IgD-negative memory B cell (primary cell): ENCODE data around the gene MILR1. TPM values are rescaled to one million over a fixed set of nuclear protein-coding genes. Genes with fewer than 3 reads are reported as not detected.

Experiments used
- H3K27ac Mint-ChIP-seq, 3 donors: one replicate each; pipeline ENCODE4 v1.8.0; 2020 to 2022; ENCODE audit warnings: mild to moderate bottlenecking in 3 of 3, mixed read lengths in 3 of 3, moderate library complexity in 1 of 3
- H3K27me3 Mint-ChIP-seq: one replicate; pipeline ENCODE4 v1.8.0; 2021; ENCODE audit warnings: mixed read lengths
- H3K36me3 Mint-ChIP-seq: one replicate; pipeline ENCODE4 v1.8.0; 2020; ENCODE audit warnings: mild to moderate bottlenecking, mixed read lengths
- H3K4me1 Mint-ChIP-seq, 3 donors: one replicate each; pipeline ENCODE4 v1.8.0; 2020 to 2022; ENCODE audit warnings: mixed read lengths in 3 of 3, mild to moderate bottlenecking in 1 of 3
- H3K4me3 Mint-ChIP-seq, 4 donors: one replicate each; pipeline ENCODE4 v1.8.0; 2020 to 2022; ENCODE audit warnings: mild to moderate bottlenecking in 4 of 4, mixed read lengths in 4 of 4, moderate library complexity in 3 of 4
- H3K9me3 Mint-ChIP-seq, 3 donors: one replicate each; pipeline ENCODE4 v1.8.0; 2020 to 2021; ENCODE audit warnings: mixed read lengths in 3 of 3, mild to moderate bottlenecking in 1 of 3
- polyA plus RNA-seq: library from polyadenylated mRNA; unstranded; fragments of 300-500 nt; fragmentation: Illumina TruSeq; gene quantifications from one replicate; pipeline ENCODE4 v1.2.3, GENCODE V29; 2021

Gene MILR1
- polyA plus RNA-seq, 1 donor from 2014 or later = 1.9 TPM

DNA sequence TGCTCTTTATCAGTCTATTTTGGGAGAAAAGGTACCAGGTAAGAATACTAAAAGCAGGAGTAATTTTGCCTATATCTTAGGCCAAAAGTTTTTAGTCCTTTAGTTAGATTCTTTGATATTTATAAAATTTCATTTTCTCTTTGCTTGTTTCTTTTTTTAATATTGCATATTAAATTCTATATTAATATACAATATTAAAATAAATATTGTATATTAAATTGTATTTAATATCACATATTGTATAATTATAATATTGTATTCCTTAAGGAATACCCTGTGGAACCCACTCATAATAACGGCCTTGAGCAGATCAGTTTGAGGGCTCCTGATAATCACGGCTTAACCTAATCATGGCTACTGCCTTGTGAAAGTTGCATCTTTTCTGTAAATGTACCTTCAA is 59.8 kb downstream of the MILR1 start:
- Mint-ChIP-seq H3K36me3 (peaks cover 3% of the 10 kb centered on the region), H3K27me3 (no peaks in the 10 kb centered on the region), H3K4me3 (peak overlapping the region in 1 of 4 donors; percentile 60), H3K9me3 (no peaks in the 10 kb centered on the region), H3K4me1 (peaks cover 17 to 27% (median 20%) of the 10 kb centered on the region in 3 donors), H3K27ac (no peak overlapping the region)

DNA sequence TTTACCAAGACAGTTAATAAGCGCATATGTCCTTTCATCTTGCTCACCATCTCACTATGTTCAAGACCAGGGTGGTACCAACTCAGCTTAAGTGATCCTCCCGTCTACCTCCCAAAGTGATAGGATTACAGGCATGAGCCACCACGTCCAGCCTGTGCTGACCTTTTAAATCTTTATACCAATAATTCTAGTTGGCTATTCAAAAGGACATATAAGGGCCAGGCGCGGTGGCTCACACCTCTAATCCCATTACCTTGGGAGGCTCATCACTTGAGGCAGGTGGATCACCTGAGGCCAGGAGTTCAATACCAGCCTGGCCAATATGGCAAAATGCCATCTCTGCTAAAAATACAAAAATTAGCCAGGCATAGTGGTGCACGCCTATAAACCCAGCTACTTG is 60.3 kb downstream of the MILR1 start:
- Mint-ChIP-seq H3K36me3 (peaks cover 3% of the 10 kb centered on the region), H3K27me3 (no peaks in the 10 kb centered on the region), H3K4me1 (peaks cover 16 to 23% (median 20%) of the 10 kb centered on the region in 3 donors), H3K4me3 (no peak overlapping the region), H3K27ac (no peak overlapping the region), H3K9me3 (no peaks in the 10 kb centered on the region)

DNA sequence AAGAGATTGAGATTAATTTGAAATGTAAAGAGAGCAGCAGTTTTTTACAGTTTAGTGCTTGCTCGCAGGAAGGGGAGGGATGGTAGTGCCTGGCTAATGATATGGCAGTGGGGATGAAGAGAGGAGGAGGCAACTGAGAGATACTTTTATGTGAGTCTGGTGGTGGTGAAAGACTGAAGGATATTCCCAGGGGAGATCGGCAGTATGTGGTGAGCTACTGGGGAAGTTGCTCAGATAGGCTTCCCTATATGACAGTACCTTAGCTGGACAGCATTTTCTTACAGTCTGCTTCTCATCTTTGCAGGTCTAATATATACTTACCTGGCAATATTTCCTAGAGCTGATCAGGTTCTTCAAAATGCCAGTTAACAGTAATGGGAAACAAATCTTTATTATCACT is 66.5 kb downstream of the MILR1 start:
- Mint-ChIP-seq H3K9me3 (no peaks in the 10 kb centered on the region), H3K27ac (peak overlapping the region in 2 of 3 donors; percentile 15 to 65), H3K4me1 (peaks cover 10 to 14% (median 14%) of the 10 kb centered on the region in 3 donors), H3K4me3 (no peak overlapping the region), H3K36me3 (peaks cover 2% of the 10 kb centered on the region), H3K27me3 (no peaks in the 10 kb centered on the region)

DNA sequence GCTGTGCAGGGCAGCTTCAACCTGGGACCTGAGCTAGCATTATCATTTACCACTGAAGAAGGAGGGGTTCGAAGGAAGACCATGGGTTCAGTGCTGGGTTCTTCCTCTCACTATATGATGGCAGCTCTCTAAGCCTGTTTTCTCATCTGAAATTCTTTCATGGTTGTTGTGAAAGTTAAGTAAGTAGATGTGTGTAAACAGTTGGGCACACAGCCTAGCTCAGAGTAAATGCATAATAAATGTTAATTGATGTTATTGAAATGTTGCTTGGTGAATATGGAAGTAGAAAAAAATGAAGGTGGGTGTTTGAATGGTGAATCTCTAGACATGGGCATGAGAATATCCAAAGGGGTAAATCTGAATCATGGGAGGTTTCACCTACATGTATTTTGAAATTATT is 66.9 kb downstream of the MILR1 start:
- Mint-ChIP-seq H3K27me3 (no peaks in the 10 kb centered on the region), H3K9me3 (no peaks in the 10 kb centered on the region), H3K4me3 (no peak overlapping the region), H3K4me1 (peaks cover 10 to 14% (median 14%) of the 10 kb centered on the region in 3 donors), H3K27ac (peak overlapping the region in 2 of 3 donors; percentile 43 to 65), H3K36me3 (peaks cover 2% of the 10 kb centered on the region)

Other genes starting within 250 kb of the MILR1 start
- gene TEX2, start 185.9 kb upstream of the MILR1 start, polyA plus RNA-seq = 2.8 TPM
- 27.9 TPM for gene PECAM1, start 58.3 kb upstream of the MILR1 start, polyA plus RNA-seq
- 9.3 TPM for gene POLG2, start 47.9 kb downstream of the MILR1 start, polyA plus RNA-seq
- 1,084 TPM for gene DDX5, start 57.2 kb downstream of the MILR1 start, polyA plus RNA-seq
- 15.4 TPM for gene CEP95, start 57.9 kb downstream of the MILR1 start, polyA plus RNA-seq
- 3.2 TPM for gene SMURF2, start 213.2 kb downstream of the MILR1 start, polyA plus RNA-seq